Endodermal cell (in vitro differentiated cells): ENCODE results near the gene RBM5. TPM values are rescaled to one million over a fixed set of nuclear protein-coding genes. Genes with fewer than 3 reads are reported as not detected.

Experiments
- DNase-seq: peaks from one replicate; pipeline ENCODE4 v3.0.0-alpha.2; 2017
- H3K27ac ChIP-seq: 2 replicates; pipeline ENCODE4 v1.5.1; 2013; ENCODE audit warnings: mild to moderate bottlenecking, low read depth, low read length, moderate library complexity
- H3K27me3 ChIP-seq: 2 replicates; pipeline ENCODE4 v1.6.1; 2013; ENCODE audit warnings: mild to moderate bottlenecking, low read length, moderate library complexity; ENCODE audit not compliant: insufficient read depth, control insufficient read depth, poor library complexity, severe bottlenecking
- H3K36me3 ChIP-seq: 2 replicates; pipeline ENCODE4 v1.7.0; 2013; ENCODE audit warnings: mild to moderate bottlenecking, low read length, moderate library complexity; ENCODE audit not compliant: control insufficient read depth, insufficient read depth
- H3K4me1 ChIP-seq: one replicate; pipeline ENCODE4 v1.7.0; 2013; ENCODE audit warnings: low read length; ENCODE audit not compliant: control insufficient read depth, insufficient read depth
- H3K4me3 ChIP-seq: 2 replicates; pipeline ENCODE4 v1.5.1; 2013; ENCODE audit warnings: mild to moderate bottlenecking, low read length, moderate library complexity
- H3K9ac ChIP-seq: 2 replicates; pipeline ENCODE4 v1.6.1; 2013; ENCODE audit warnings: mild to moderate bottlenecking, low read length, moderate library complexity; ENCODE audit not compliant: poor library complexity, severe bottlenecking; ENCODE audit errors: extremely low read depth
- H3K9me3 ChIP-seq: 2 replicates; pipeline ENCODE4 v1.6.1; 2013; ENCODE audit warnings: mild to moderate bottlenecking, low read length, moderate library complexity; ENCODE audit not compliant: control insufficient read depth
- H3K27ac Mint-ChIP-seq: 2 replicates; pipeline ENCODE4 v1.8.0; 2020; ENCODE audit warnings: mixed read lengths
- H3K27me3 Mint-ChIP-seq: 2 replicates; pipeline ENCODE4 v1.8.0; 2021; ENCODE audit warnings: mild to moderate bottlenecking, mixed read lengths; ENCODE audit not compliant: insufficient read depth
- H3K36me3 Mint-ChIP-seq: 2 replicates; pipeline ENCODE4 v1.8.0; 2020; ENCODE audit warnings: low read depth, mixed read lengths
- H3K4me1 Mint-ChIP-seq: 2 replicates; pipeline ENCODE4 v1.8.0; 2020; ENCODE audit warnings: mixed read lengths
- H3K4me3 Mint-ChIP-seq: 2 replicates; pipeline ENCODE4 v1.8.0; 2020; ENCODE audit warnings: mild to moderate bottlenecking, moderate library complexity, mixed read lengths
- H3K9me3 Mint-ChIP-seq: 2 replicates; pipeline ENCODE4 v1.8.0; 2020; ENCODE audit warnings: mild to moderate bottlenecking, mixed read lengths
- WGBS, 2 experiments: methylation state at CpG; one replicate each; pipeline versions ENCODE4 v1.1.5 to v1.1.7; 2013; ENCODE audit warnings: missing lambda C conversion rate in 2 of 2, mixed read lengths in 1 of 2; ENCODE audit not compliant: insufficient coverage in 1 of 2, insufficient read length in 1 of 2; 5-methylcytosine and 5-hydroxymethylcytosine counted together
- total RNA-seq, 2 donors: library from RNA; stranded (reverse); fragmentation: NEBNext Ultra II Directional in 1 of 2; extraction: Animal tissue kit (Norgen Biotek cat#: 25700) in 1 of 2; gene quantifications; 2 replicates in 1 of 2; 3 replicates in 1 of 2; pipeline ENCODE4 v1.2.1, GENCODE V29; 2021
- TF ChIP-seq, protein P1 (sequence below): fragments of 200-600 bp; sonication (generic); conservative IDR thresholded peaks from 2 replicates; pipeline ENCODE4 v1.5.0; 2021; ENCODE audit warnings: antibody characterized with exemption, mild to moderate bottlenecking

The RBM5 gene
- total RNA-seq, 2 donors from 2014 or later, result 153 to 166 TPM

DNA sequence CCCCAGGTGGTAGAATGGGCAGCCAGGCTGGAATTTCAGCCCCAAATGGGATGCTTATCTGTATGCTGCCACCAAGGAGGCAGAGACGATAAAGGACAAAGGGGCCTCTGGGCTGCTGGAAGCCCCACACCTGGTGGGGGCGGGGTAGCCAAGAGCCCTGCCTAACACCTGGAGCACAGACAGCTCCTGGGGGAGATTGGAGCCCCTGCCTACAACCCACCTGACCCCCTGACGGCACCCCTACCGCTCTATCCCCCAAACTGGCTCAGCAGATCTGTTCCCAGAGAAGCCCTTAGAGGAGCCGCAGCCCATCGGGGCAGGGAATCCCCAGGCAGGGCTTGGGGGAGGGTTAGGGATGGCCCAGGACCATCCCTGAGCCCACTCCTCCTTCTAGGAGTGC lies 50.6 kb downstream of the RBM5 start:
- Histone ChIP-seq H3K36me3 (no peaks in the 10 kb centered on the region), H3K4me1 (peaks cover 26% of the 10 kb centered on the region), H3K9ac (no peak overlapping the region), H3K27me3 (no peaks in the 10 kb centered on the region), H3K27ac (peak overlapping the region; percentile 22), H3K4me3 (no peak overlapping the region), H3K9me3 (no peaks in the 10 kb centered on the region)
- H3K27me3 Mint-ChIP-seq, result no peaks in the 10 kb centered on the region
- H3K4me3 Mint-ChIP-seq, result peak overlapping the region; percentile 44
- H3K27ac Mint-ChIP-seq, result peak overlapping the region; percentile 93
- 39 to 69% methylated on average over 2 to 6 of the region's 6 CpGs for WGBS, 2 experiments
- TF ChIP-seq, protein P1, sequence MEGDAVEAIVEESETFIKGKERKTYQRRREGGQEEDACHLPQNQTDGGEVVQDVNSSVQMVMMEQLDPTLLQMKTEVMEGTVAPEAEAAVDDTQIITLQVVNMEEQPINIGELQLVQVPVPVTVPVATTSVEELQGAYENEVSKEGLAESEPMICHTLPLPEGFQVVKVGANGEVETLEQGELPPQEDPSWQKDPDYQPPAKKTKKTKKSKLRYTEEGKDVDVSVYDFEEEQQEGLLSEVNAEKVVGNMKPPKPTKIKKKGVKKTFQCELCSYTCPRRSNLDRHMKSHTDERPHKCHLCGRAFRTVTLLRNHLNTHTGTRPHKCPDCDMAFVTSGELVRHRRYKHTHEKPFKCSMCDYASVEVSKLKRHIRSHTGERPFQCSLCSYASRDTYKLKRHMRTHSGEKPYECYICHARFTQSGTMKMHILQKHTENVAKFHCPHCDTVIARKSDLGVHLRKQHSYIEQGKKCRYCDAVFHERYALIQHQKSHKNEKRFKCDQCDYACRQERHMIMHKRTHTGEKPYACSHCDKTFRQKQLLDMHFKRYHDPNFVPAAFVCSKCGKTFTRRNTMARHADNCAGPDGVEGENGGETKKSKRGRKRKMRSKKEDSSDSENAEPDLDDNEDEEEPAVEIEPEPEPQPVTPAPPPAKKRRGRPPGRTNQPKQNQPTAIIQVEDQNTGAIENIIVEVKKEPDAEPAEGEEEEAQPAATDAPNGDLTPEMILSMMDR, result no peak
- H3K36me3 Mint-ChIP-seq, result no peaks in the 10 kb centered on the region
- H3K9me3 Mint-ChIP-seq, result no peaks in the 10 kb centered on the region
- peaks cover 30% of the 10 kb centered on the region for H3K4me1 Mint-ChIP-seq
- peak; percentile 81 for DNase-seq

DNA sequence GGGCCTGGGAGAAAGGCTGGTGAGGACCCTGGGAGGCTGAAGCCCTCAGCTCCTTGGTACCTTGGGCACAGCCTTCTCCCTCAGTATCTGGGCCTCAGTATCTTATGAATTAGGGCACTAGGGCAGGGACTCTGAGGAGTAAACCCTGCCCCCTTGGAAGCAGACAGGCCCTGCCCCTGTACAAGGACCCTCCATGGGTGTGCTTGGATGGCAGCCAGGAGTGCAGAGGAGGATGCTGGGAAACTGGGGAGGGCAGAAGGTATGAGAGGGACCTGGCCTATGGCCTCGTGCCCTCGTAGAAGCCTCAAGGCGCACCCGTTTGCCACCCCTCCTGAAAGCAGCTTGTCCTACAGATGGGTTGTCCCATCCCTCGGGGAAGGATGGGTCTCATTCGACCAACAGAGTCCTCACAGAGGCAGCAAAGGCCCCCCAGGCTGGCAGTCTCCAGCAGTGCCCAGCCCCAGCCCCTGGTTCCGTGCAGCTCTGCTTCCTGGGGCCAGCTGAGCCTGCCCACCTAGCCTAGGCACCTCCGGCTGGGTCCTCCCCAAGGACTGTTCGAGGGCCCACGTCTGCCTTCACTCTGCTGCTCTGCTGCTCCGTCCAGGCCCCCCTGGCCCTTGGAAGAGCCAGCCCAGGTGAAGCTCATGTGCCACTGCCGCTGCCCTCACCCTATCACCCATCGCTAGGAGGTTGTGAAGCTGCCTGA lies 51.2 kb downstream of the RBM5 start:
- peak overlapping the region; percentile 44 for H3K4me3 Mint-ChIP-seq

DNA sequence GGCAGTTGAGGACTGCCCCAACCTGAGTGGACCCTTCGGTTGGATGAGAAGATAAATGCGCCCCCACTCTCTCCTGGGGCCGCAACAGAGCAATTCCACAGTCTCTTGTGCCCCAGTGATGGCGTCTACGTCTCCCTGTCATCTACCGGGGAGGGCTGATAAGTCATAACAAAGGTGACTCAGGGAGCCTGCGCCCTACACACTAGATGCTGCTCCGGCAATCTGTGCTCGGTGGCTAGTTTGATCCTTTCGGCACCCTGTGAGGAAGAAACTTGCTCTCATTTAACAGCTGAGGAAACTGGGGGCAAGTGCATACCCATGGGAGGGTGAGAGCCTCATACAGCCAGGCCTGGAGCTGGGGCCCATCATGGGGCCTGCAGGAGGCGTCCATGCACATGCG lies 52.3 kb downstream of the RBM5 start:
- WGBS, 2 experiments, result 94 to 98% methylated on average over 12 of the region's 12 CpGs
- DNase-seq, result no peak
- Histone ChIP-seq H3K27me3 (no peaks in the 10 kb centered on the region), H3K9me3 (no peaks in the 10 kb centered on the region), H3K4me1 (peaks cover 28% of the 10 kb centered on the region), H3K4me3 (no peak overlapping the region), H3K27ac (no peak overlapping the region), H3K9ac (no peak overlapping the region), H3K36me3 (no peaks in the 10 kb centered on the region)
- Mint-ChIP-seq H3K36me3 (no peaks in the 10 kb centered on the region), H3K27ac (no peak overlapping the region), H3K9me3 (no peaks in the 10 kb centered on the region), H3K4me3 (no peak overlapping the region), H3K4me1 (peaks cover 34% of the 10 kb centered on the region), H3K27me3 (no peaks in the 10 kb centered on the region)
- TF ChIP-seq, protein P1, result no peak

More for the DNA sequence above, 51.2 kb downstream of the RBM5 start:
- Histone ChIP-seq H3K4me1 (peaks cover 28% of the 10 kb centered on the region), H3K9me3 (no peaks in the 10 kb centered on the region), H3K27ac (no peak overlapping the region), H3K36me3 (no peaks in the 10 kb centered on the region), H3K27me3 (no peaks in the 10 kb centered on the region), H3K9ac (no peak overlapping the region), H3K4me3 (no peak overlapping the region)
- WGBS, 2 experiments, result 94 to 98% methylated on average over 10 to 13 of the region's 13 CpGs
- DNase-seq, result no peak
- no peaks in the 10 kb centered on the region for H3K36me3 Mint-ChIP-seq
- peaks cover 34% of the 10 kb centered on the region for H3K4me1 Mint-ChIP-seq
- TF ChIP-seq, protein P1, result no peak
- peak overlapping the region; percentile 93 for H3K27ac Mint-ChIP-seq
- no peaks in the 10 kb centered on the region for H3K27me3 Mint-ChIP-seq
- H3K9me3 Mint-ChIP-seq, result no peaks in the 10 kb centered on the region
